ENCODE results near the gene LRFN2.

GRCh38 chr6:40540790-40541189 is 46.4 kb downstream of the LRFN2 start:
- TF ChIP-seq CTCF (IDR thresholded peaks at IDR 0.05), result no peak
- no peak for TF ChIP-seq POLR2A (IDR thresholded peaks at IDR 0.05)
